ENCODE data around the gene EPS8.
A peak's percentile ranks its signal among the peaks of the same experiment; 100 is the strongest.
"Not testable (repeated sequence)": the region's sequence is repeated elsewhere in the genome, so short reads cannot be mapped to it uniquely, and the experiment has no call there.

EPS8 gene

GRCh38 chr12:15633201-15633600 is 156.0 kb downstream of the EPS8 start:
- H3K4me1 ChIP-seq = peaks cover 9 to 24% (median 13%) of the 10 kb centered on the region in 10 experiments; a peak in 15 of 20 replicates
- H3K9me3 ChIP-seq (replicated peaks in 1 of 11) = no peaks in the 10 kb centered on the region
- no peaks in the 10 kb centered on the region for H3K27me3 ChIP-seq
- H3K4me2 ChIP-seq = no peak overlapping the region
- H3K4me3 ChIP-seq = no peak overlapping the region
- peaks cover 0 to 11% (median 0%) of the 10 kb centered on the region in 11 experiments; a peak in 3 of 22 replicates for H3K36me3 ChIP-seq
- H4K20me1 ChIP-seq = no peaks in the 10 kb centered on the region
- no peak overlapping the region for H3K27ac ChIP-seq
- no peak overlapping the region for H3K9ac ChIP-seq
- TF ChIP-seq Cebpa-rat (IDR thresholded peaks at IDR 0.05) = no peak

- H3K27me3 ChIP-seq = no peaks in the 10 kb centered on the region
- no peaks in the 10 kb centered on the region for H3K9me3 ChIP-seq (replicated peaks in 1 of 11)
- no peak for TF ChIP-seq Cebpa-rat (IDR thresholded peaks at IDR 0.05)
- H3K4me3 ChIP-seq = no peak overlapping the region
- peaks cover 0 to 11% (median 0%) of the 10 kb centered on the region in 11 experiments; a peak in 3 of 22 replicates for H3K36me3 ChIP-seq
- no peaks in the 10 kb centered on the region for H4K20me1 ChIP-seq
- H3K4me2 ChIP-seq = no peak overlapping the region
- H3K4me1 ChIP-seq = peaks cover 11 to 28% (median 16%) of the 10 kb centered on the region in 10 experiments; a peak in 15 of 20 replicates
- no peak overlapping the region for H3K27ac ChIP-seq
- no peak overlapping the region for H3K9ac ChIP-seq
Observed at GRCh38 chr12:15632708-15633107, 156.5 kb downstream of the EPS8 start.

- Histone ChIP-seq H3K9ac (no peak overlapping the region), H3K4me1 (peaks cover 11 to 31% (median 19%) of the 10 kb centered on the region in 10 experiments; a peak in 15 of 20 replicates), H3K27ac (no peak overlapping the region), H3K4me3 (no peak overlapping the region), H3K36me3 (peaks cover 0 to 11% (median 0%) of the 10 kb centered on the region in 11 experiments; a peak in 3 of 22 replicates), H3K9me3 (replicated peaks in 1 of 11) (no peaks in the 10 kb centered on the region), H4K20me1 (no peaks in the 10 kb centered on the region), H3K27me3 (no peaks in the 10 kb centered on the region), H3K4me2 (no peak overlapping the region)
- no peak for TF ChIP-seq Cebpa-rat (IDR thresholded peaks at IDR 0.05)
Observed at GRCh38 chr12:15631007-15631715, 158.0 kb downstream of the EPS8 start.

- no peaks in the 10 kb centered on the region for H3K9me3 ChIP-seq (replicated peaks in 1 of 11)
- H4K20me1 ChIP-seq = no peaks in the 10 kb centered on the region
- H3K27me3 ChIP-seq = no peaks in the 10 kb centered on the region
- peak overlapping the region in 2 of 11 experiments; percentile 53 to 66; a peak in 3 of 22 replicates for H3K27ac ChIP-seq
- H3K36me3 ChIP-seq = peaks cover 0 to 11% (median 0%) of the 10 kb centered on the region in 11 experiments; a peak in 3 of 22 replicates
- no peak overlapping the region for H3K9ac ChIP-seq
- no peak for TF ChIP-seq Cebpa-rat (IDR thresholded peaks at IDR 0.05)
- no peak overlapping the region for H3K4me3 ChIP-seq
- peak overlapping the region in 6 of 11 experiments; percentile 8 to 80 (median 46); a peak in 9 of 22 replicates for H3K4me2 ChIP-seq
- H3K4me1 ChIP-seq = peaks cover 11 to 29% (median 19%) of the 10 kb centered on the region in 10 experiments; a peak in 15 of 20 replicates
Observed at GRCh38 chr12:15629761-15630160, 159.4 kb downstream of the EPS8 start.

GRCh38 chr12:15629108-15629507 is 160.1 kb downstream of the EPS8 start:
- no peaks in the 10 kb centered on the region for H3K27me3 ChIP-seq
- no peak for TF ChIP-seq Cebpa-rat (IDR thresholded peaks at IDR 0.05)
- peak overlapping the region; percentile 8 to 80 (median 45); a peak in 17 of 22 replicates for H3K4me2 ChIP-seq
- H3K4me1 ChIP-seq = peaks cover 11 to 29% (median 19%) of the 10 kb centered on the region in 10 experiments; a peak in 15 of 20 replicates
- H3K9me3 ChIP-seq (replicated peaks in 1 of 11) = no peaks in the 10 kb centered on the region
- H3K27ac ChIP-seq = peak overlapping the region in 5 of 11 experiments; percentile 12 to 66 (median 49); a peak in 7 of 22 replicates
- peaks cover 0 to 13% (median 0%) of the 10 kb centered on the region in 11 experiments; a peak in 3 of 22 replicates for H3K36me3 ChIP-seq
- peak overlapping the region in 2 of 11 experiments; percentile 3 to 38; a peak in 2 of 22 replicates for H3K9ac ChIP-seq
- H3K4me3 ChIP-seq = no peak overlapping the region
- no peaks in the 10 kb centered on the region for H4K20me1 ChIP-seq

- Histone ChIP-seq H3K4me2 (peak overlapping the region; percentile 2 to 80 (median 26); a peak in 14 of 22 replicates), H3K27me3 (no peaks in the 10 kb centered on the region), H3K9me3 (replicated peaks in 1 of 11) (no peaks in the 10 kb centered on the region), H3K27ac (peak overlapping the region in 7 of 11 experiments; percentile 11 to 66 (median 36); a peak in 10 of 22 replicates), H3K4me1 (peaks cover 11 to 30% (median 19%) of the 10 kb centered on the region in 10 experiments; a peak in 15 of 20 replicates), H3K36me3 (peaks cover 0 to 21% (median 0%) of the 10 kb centered on the region in 11 experiments; a peak in 3 of 22 replicates), H3K4me3 (no peak overlapping the region), H3K9ac (peak overlapping the region in 3 of 11 experiments; percentile 4 to 34 (median 9); a peak in 2 of 22 replicates), H4K20me1 (no peaks in the 10 kb centered on the region)
- no peak for TF ChIP-seq Cebpa-rat (IDR thresholded peaks at IDR 0.05)
Observed at GRCh38 chr12:15627995-15628945, 160.9 kb downstream of the EPS8 start.

GRCh38 chr12:15625075-15625474 is 164.1 kb downstream of the EPS8 start:
- Histone ChIP-seq H3K36me3 (peaks cover 0 to 39% (median 0%) of the 10 kb centered on the region in 11 experiments; a peak in 4 of 22 replicates), H3K4me3 (no peak overlapping the region), H3K4me2 (no peak overlapping the region), H3K27ac (no peak overlapping the region), H3K27me3 (no peaks in the 10 kb centered on the region), H3K4me1 (peaks cover 11 to 34% (median 19%) of the 10 kb centered on the region in 10 experiments; a peak in 15 of 20 replicates), H4K20me1 (no peaks in the 10 kb centered on the region), H3K9me3 (replicated peaks in 1 of 11) (no peaks in the 10 kb centered on the region), H3K9ac (no peak overlapping the region)
- no peak for TF ChIP-seq Cebpa-rat (IDR thresholded peaks at IDR 0.05)

GRCh38 chr12:15620741-15621539 is 168.2 kb downstream of the EPS8 start:
- Histone ChIP-seq H3K36me3 (peaks cover 0 to 73% (median 0%) of the 10 kb centered on the region in 11 experiments; a peak in 5 of 22 replicates), H3K9ac (no peak overlapping the region), H3K27me3 (no peaks in the 10 kb centered on the region), H3K9me3 (replicated peaks in 1 of 11) (peaks cover 9 to 13% (median 11%) of the 10 kb centered on the region in 11 experiments), H3K4me1 (peaks cover 0 to 6% (median 0%) of the 10 kb centered on the region in 10 experiments; a peak in 2 of 20 replicates), H3K4me2 (no peak overlapping the region), H4K20me1 (no peaks in the 10 kb centered on the region), H3K4me3 (no peak overlapping the region), H3K27ac (no peak overlapping the region)
- no peak for TF ChIP-seq Cebpa-rat (IDR thresholded peaks at IDR 0.05)

- H3K4me1 ChIP-seq, H3K27ac ChIP-seq, H3K4me2 ChIP-seq, H3K9ac ChIP-seq, H3K27me3 ChIP-seq, H4K20me1 ChIP-seq, H3K4me3 ChIP-seq: not testable (repeated sequence)
- Histone ChIP-seq H3K36me3 (peaks cover 0 to 48% (median 0%) of the 10 kb centered on the region in 11 experiments; a peak in 5 of 22 replicates), H3K9me3 (replicated peaks in 1 of 11) (peaks cover 12 to 36% (median 23%) of the 10 kb centered on the region in 11 experiments)
Observed at GRCh38 chr12:15616495-15616894, 172.7 kb downstream of the EPS8 start.

Measured in BLaER1 treated with 17β-estradiol and CSF1 and Interleukin-3, amounts not matched to agents 10 nM and 100 nM (cell line).